ENCODE measurements around the gene ASIC4. TPM values are rescaled to one million over a fixed set of nuclear protein-coding genes. Genes with fewer than 3 reads are reported as not detected.

ASIC4 gene
- total and polyA plus RNA-seq, 9 of the 15 experiments (the other 6 are each of a cell fraction or from before 2014, with no cell fraction given), result 0.07 to 19.2 (median 4.8) TPM

- no peak for TF ChIP-seq SNAPC5 (CRISPR knock-in tag; IDR thresholded peaks at IDR 0.05)
- TF ChIP-seq ZNF764 (CRISPR knock-in tag; IDR thresholded peaks at IDR 0.05; ENCODE audit: low read depth), result no peak
- no peak for TF ChIP-seq PURB (CRISPR knock-in tag; IDR thresholded peaks at IDR 0.05; ENCODE audit: low read depth)
- TF ChIP-seq NCOR1 (IDR thresholded peaks at IDR 0.05), result peak; percentile 45
- no peak for TF ChIP-seq RFX7 (CRISPR knock-in tag; IDR thresholded peaks at IDR 0.05)
- TF ChIP-seq ARID3B (CRISPR knock-in tag; IDR thresholded peaks at IDR 0.05; ENCODE audit: borderline replicate concordance), result no peak
- TF ChIP-seq, protein P1, sequence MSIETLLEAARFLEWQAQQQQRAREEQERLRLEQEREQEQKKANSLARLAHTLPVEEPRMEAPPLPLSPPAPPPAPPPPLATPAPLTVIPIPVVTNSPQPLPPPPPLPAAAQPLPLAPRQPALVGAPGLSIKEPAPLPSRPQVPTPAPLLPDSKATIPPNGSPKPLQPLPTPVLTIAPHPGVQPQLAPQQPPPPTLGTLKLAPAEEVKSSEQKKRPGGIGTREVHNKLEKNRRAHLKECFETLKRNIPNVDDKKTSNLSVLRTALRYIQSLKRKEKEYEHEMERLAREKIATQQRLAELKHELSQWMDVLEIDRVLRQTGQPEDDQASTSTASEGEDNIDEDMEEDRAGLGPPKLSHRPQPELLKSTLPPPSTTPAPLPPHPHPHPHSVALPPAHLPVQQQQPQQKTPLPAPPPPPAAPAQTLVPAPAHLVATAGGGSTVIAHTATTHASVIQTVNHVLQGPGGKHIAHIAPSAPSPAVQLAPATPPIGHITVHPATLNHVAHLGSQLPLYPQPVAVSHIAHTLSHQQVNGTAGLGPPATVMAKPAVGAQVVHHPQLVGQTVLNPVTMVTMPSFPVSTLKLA (conservative IDR thresholded peaks at IDR 0.05), result peak; percentile 72 to 75
- TF ChIP-seq KAT8 (IDR thresholded peaks at IDR 0.05; ENCODE audit: low read depth), result no peak
- peak; percentile 71 for TF ChIP-seq SUPT5H (IDR thresholded peaks at IDR 0.05)
- no peak for TF ChIP-seq ZNF75A (CRISPR knock-in tag; IDR thresholded peaks at IDR 0.05)
- TF ChIP-seq ZNF766 (CRISPR knock-in tag; conservative IDR thresholded peaks at IDR 0.05), result peak; percentile 50; the same call in 1 of the 2 replicates
- TF ChIP-seq ZNF551 (CRISPR knock-in tag; IDR thresholded peaks at IDR 0.05), result no peak
- no peak for TF ChIP-seq ETV6 (IDR thresholded peaks at IDR 0.05; ENCODE audit: borderline replicate concordance in 1 of 2, low read depth in 2 of 2, low read length in 1 of 2)
- no peak for TF ChIP-seq ETV6 (CRISPR knock-in tag; IDR thresholded peaks at IDR 0.05; ENCODE audit: borderline replicate concordance)
- TF ChIP-seq, protein P2, sequence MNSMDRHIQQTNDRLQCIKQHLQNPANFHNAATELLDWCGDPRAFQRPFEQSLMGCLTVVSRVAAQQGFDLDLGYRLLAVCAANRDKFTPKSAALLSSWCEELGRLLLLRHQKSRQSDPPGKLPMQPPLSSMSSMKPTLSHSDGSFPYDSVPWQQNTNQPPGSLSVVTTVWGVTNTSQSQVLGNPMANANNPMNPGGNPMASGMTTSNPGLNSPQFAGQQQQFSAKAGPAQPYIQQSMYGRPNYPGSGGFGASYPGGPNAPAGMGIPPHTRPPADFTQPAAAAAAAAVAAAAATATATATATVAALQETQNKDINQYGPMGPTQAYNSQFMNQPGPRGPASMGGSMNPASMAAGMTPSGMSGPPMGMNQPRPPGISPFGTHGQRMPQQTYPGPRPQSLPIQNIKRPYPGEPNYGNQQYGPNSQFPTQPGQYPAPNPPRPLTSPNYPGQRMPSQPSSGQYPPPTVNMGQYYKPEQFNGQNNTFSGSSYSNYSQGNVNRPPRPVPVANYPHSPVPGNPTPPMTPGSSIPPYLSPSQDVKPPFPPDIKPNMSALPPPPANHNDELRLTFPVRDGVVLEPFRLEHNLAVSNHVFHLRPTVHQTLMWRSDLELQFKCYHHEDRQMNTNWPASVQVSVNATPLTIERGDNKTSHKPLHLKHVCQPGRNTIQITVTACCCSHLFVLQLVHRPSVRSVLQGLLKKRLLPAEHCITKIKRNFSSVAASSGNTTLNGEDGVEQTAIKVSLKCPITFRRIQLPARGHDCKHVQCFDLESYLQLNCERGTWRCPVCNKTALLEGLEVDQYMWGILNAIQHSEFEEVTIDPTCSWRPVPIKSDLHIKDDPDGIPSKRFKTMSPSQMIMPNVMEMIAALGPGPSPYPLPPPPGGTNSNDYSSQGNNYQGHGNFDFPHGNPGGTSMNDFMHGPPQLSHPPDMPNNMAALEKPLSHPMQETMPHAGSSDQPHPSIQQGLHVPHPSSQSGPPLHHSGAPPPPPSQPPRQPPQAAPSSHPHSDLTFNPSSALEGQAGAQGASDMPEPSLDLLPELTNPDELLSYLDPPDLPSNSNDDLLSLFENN (IDR thresholded peaks at IDR 0.05; ENCODE audit: low read depth in 2 of 2, low read length in 2 of 2), result no peak; a peak in 1 of 4 replicates
- TF ChIP-seq U2AF2 (optimal IDR thresholded peaks at IDR 0.05; ENCODE audit: low read depth, low read length), result no peak
- no peak for TF ChIP-seq NR1H2 (CRISPR knock-in tag; IDR thresholded peaks at IDR 0.05)
- no peak for TF ChIP-seq HDGF (IDR thresholded peaks at IDR 0.05)
- peak; percentile 81 for TF ChIP-seq EGR1 (conservative IDR thresholded peaks at IDR 0.05)
- no peak for TF ChIP-seq FIP1L1 (IDR thresholded peaks at IDR 0.05; ENCODE audit: low read depth, low read length, poor library complexity, severe bottlenecking)
- no peak for TF ChIP-seq PPARD (CRISPR knock-in tag; IDR thresholded peaks at IDR 0.05)
Measured at GRCh38 chr2:219498280-219499057, 15.8 kb upstream of the ASIC4 start, which contains the start of gene GMPPA (continued).

All from K562 (cell line).